Hematopoietic multipotent progenitor cell treated with erythropoietin and hydrocortisone succinate and interleukin-3 and kit ligand, for 15 days (in vitro differentiated cells): Measurements from ENCODE around the gene NDUFAF3.

Experiments
- DNase-seq: peaks from one replicate; pipeline ENCODE4 v3.0.0-alpha.2; 2015; ENCODE audit warnings: low spot score

NDUFAF3 gene

GRCh38 chr3:49017971-49018706 lies 3.8 kb upstream of the NDUFAF3 start, which contains the start of gene DALRD3:
DALRD3 (minus strand) TSS chr3:49018580; CDS start chr3:49018564, 16 bp downstream.
- DNase-seq: peak; percentile 61

- no peak for DNase-seq
Observed at GRCh38 chr3:49018707-49019006, 3.3 kb upstream of the NDUFAF3 start.

- no peak for DNase-seq
Observed at GRCh38 chr3:49019941-49020329, 2.0 kb upstream of the NDUFAF3 start.

- no peak for DNase-seq
Observed at GRCh38 chr3:49020330-49021212, 1.4 kb upstream of the NDUFAF3 start.

- peak; percentile 100 for DNase-seq
Observed at GRCh38 chr3:49021213-49021812, 608 bp upstream of the NDUFAF3 start.

- no peak for DNase-seq
Observed at GRCh38 chr3:49022688-49023171, 809 bp downstream of the NDUFAF3 start.

GRCh38 chr3:49023775-49024174 lies 1.9 kb downstream of the NDUFAF3 start:
- no peak for DNase-seq

GRCh38 chr3:49024449-49024848 lies 2.5 kb downstream of the NDUFAF3 start:
- no peak for DNase-seq

GRCh38 chr3:49025005-49025792 lies 3.3 kb downstream of the NDUFAF3 start:
- DNase-seq: no peak

GRCh38 chr3:49025793-49026520 lies 4.0 kb downstream of the NDUFAF3 start:
- DNase-seq: no peak

GRCh38 chr3:49026536-49026935 lies 4.6 kb downstream of the NDUFAF3 start:
- DNase-seq: no peak

GRCh38 chr3:49027634-49028033 lies 5.7 kb downstream of the NDUFAF3 start:
- no peak for DNase-seq

- DNase-seq: no peak
Observed at GRCh38 chr3:49028298-49028672, 6.4 kb downstream of the NDUFAF3 start.

GRCh38 chr3:49028673-49029562 lies 7.0 kb downstream of the NDUFAF3 start, which contains the start of gene IMPDH2:
IMPDH2 (minus strand) TSS chr3:49029398; CDS start chr3:49029350, 48 bp downstream.
- DNase-seq: peak; percentile 97

- DNase-seq: no peak
Observed at GRCh38 chr3:49029563-49029884, 7.6 kb downstream of the NDUFAF3 start.

GRCh38 chr3:49030321-49030720 lies 8.4 kb downstream of the NDUFAF3 start:
- peak; percentile 52 for DNase-seq

GRCh38 chr3:49032646-49033304 lies 10.9 kb downstream of the NDUFAF3 start:
- DNase-seq: no peak

- DNase-seq: no peak
Observed at GRCh38 chr3:49034650-49035049, 12.7 kb downstream of the NDUFAF3 start.

GRCh38 chr3:49035281-49035680 lies 13.4 kb downstream of the NDUFAF3 start:
- DNase-seq: no peak

- no peak for DNase-seq
Observed at GRCh38 chr3:49053543-49053942, 31.6 kb downstream of the NDUFAF3 start.
